ENCODE results near the gene SLC15A2.

DNA sequence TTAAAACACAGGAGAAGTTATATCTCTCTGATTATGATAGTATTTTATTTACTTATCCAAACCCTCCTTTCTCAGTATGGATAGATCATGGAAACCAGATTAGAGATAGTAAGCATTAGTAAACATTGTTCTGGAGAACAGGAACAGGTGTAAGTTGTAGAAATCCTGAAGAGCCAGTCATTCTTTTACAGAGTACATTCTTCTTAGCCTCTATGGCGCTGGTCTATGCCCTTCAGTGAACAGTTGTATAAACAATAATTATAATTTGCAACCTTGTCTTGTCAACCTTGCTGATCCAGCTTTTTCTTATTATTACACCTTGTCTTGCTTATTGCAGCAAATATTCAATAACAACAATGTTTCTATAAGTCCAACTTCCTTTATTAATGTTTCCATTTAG is 47.4 kb downstream of the SLC15A2 start:
- TF ChIP-seq CTCF (IDR thresholded peaks at IDR 0.05; ENCODE audit: low read length) (no peak), EZH2 (IDR thresholded peaks at IDR 0.05; ENCODE audit: borderline replicate concordance, low read length) (no peak)

Measured in OCI-LY1 (cell line).